GM12892 (cell line): ENCODE measurements around the gene HGS.

ENCODE experiments used
- POLR2A ChIP-seq: IDR thresholded peaks from 2 replicates; pipeline ENCODE4 v1.6.1; 2011; ENCODE audit warnings: low read depth, low read length, control low read depth
- POLR2AphosphoS5 ChIP-seq: IDR thresholded peaks from 2 replicates; pipeline ENCODE4 v1.6.1; 2011; ENCODE audit warnings: low read depth, low read length, control low read depth

DNA sequence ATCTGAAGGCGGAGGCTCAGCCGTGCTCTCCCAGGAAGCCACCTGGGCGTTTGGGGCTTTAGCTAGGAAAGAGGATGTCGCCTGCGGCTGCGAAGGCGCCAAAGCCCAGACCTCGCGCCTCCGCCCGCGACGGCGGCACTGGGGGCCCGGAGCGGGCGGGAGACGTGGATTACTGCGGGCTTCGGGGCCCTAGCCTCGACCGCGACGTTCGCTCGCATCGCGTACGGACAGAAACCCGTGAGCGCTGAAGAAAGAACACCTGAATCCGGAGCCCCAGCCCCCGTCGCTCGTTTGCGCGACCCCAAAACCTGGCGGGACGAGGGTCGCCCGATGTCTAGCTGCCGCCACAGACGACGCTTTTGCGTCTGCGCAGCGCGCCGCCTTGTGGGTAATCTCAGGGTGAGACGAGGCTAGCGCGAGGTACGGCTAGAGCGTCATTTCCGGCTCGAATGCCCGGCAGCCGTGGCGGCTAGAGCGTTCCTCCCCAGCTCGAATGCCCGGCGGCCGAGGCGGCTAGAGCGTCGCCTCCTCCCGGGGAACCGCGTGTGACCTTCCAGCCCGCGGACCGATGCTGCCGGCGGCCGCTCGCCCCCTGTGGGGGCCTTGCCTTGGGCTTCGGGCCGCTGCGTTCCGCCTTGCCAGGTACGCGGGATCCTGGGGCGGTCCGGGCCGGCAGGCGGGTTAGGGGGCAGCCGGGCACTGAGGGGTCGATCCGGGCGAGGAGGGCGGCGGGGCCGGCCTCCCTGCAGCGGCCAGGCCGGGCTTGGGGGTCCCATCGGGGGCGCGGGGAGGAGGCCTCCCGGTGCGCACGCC is 19.3 kb downstream of the HGS start, which contains the start of gene MRPL12:
- TF ChIP-seq POLR2A (peak; percentile 97), POLR2AphosphoS5 (peak; percentile 84)
